Caco-2 (cell line): ENCODE results near the gene SCYL1. TPM values are rescaled to one million over a fixed set of nuclear protein-coding genes. Genes with fewer than 3 reads are reported as not detected.

Experiments used
- BruUV-seq: library from RNA; stranded (reverse); fragments of 400-500 nt; replicated peaks from 2 replicates; lab custom pipeline; 2021; lab: Mats Ljungman, UMichigan
- CTCF ChIA-PET: fragments of 300-600 bp; sonication (Branson Sonifier 250); formaldehyde crosslinking; loops from one replicate; lab custom pipeline; 2022; ENCODE audit warnings: antibody characterized with exemption; lab: Charles Lee
- POLR2A ChIA-PET: fragments of 300-600 bp; sonication (Branson Sonifier 250); formaldehyde crosslinking; loops from one replicate; lab custom pipeline; 2022; ENCODE audit warnings: antibody characterized with exemption; lab: Charles Lee
- DNase-seq, 2 experiments: peaks; one replicate each; pipeline versions ENCODE4 v3.0.0 to v3.0.0-alpha.2; 2020 to 2022
- H3K27me3 ChIP-seq: replicated peaks from 2 replicates; pipeline ENCODE4 v1.6.0; 2011; ENCODE audit warnings: low read length; ENCODE audit not compliant: control insufficient read depth, insufficient read depth
- H3K36me3 ChIP-seq: 2 replicates; pipeline ENCODE4 v1.5.1; 2011; ENCODE audit warnings: low read length; ENCODE audit not compliant: control insufficient read depth, insufficient read depth
- H3K4me1 ChIP-seq: fragments of 250-450 bp; sonication (Bioruptor Pico); 2 replicates; pipeline ENCODE4 v1.5.1; 2020; ENCODE audit warnings: mild to moderate bottlenecking
- H3K4me3 ChIP-seq: 2 replicates; pipeline ENCODE4 v1.5.1; 2011; ENCODE audit warnings: low read depth, mild to moderate bottlenecking, control low read depth, low read length
- H3K9me3 ChIP-seq: fragments of 250-450 bp; sonication (Bioruptor Pico); 2 replicates; pipeline ENCODE4 v1.5.1; 2020; ENCODE audit warnings: mild to moderate bottlenecking, moderate library complexity
- H3K27ac Mint-ChIP-seq: one replicate; pipeline ENCODE4 v1.8.0; 2022; ENCODE audit warnings: mixed read lengths; ENCODE audit not compliant: unreplicated experiment
- H3K27me3 Mint-ChIP-seq: one replicate; pipeline ENCODE4 v1.8.0; 2022; ENCODE audit warnings: mixed read lengths; ENCODE audit not compliant: insufficient read depth, unreplicated experiment
- H3K36me3 Mint-ChIP-seq: one replicate; pipeline ENCODE4 v1.8.0; 2022; ENCODE audit warnings: mild to moderate bottlenecking, mixed read lengths; ENCODE audit not compliant: insufficient read depth, unreplicated experiment
- H3K4me1 Mint-ChIP-seq: one replicate; pipeline ENCODE4 v1.8.0; 2022; ENCODE audit warnings: low read depth, mixed read lengths; ENCODE audit not compliant: unreplicated experiment
- H3K4me3 Mint-ChIP-seq: one replicate; pipeline ENCODE4 v1.8.0; 2022; ENCODE audit warnings: mild to moderate bottlenecking, moderate library complexity, mixed read lengths; ENCODE audit not compliant: unreplicated experiment
- H3K9me3 Mint-ChIP-seq: one replicate; pipeline ENCODE4 v1.8.0; 2022; ENCODE audit warnings: mixed read lengths; ENCODE audit not compliant: unreplicated experiment
- intact Hi-C: fragments of 100-400 bp; cut with micrococcal nuclease; formaldehyde crosslinking; loops from one replicate; pipeline ENCODE4 v1.10.0; 2022; ENCODE audit not compliant: unreplicated experiment
- total RNA-seq: library from RNA; stranded (reverse); gene quantifications from 2 replicates; pipeline ENCODE4 v1.2.3, GENCODE V29; 2022
- TF ChIP-seq, protein P1 (sequence below), 2 experiments: fragments of 200-600 bp in 1 of 2; IDR thresholded peaks; 1 replicate in 1 of 2; 2 replicates in 1 of 2; pipeline versions ENCODE4 v1.5.1 to v1.8.0; 2011 to 2022; ENCODE audit warnings: antibody characterized with exemption in 1 of 2, control low read depth in 1 of 2, inconsistent platforms in 1 of 2, low read depth in 1 of 2, low read length in 1 of 2, mild to moderate bottlenecking in 1 of 2, moderate library complexity in 1 of 2; ENCODE audit not compliant: insufficient read depth in 1 of 2, severe bottlenecking in 1 of 2, unreplicated experiment in 1 of 2

The SCYL1 gene
- total RNA-seq, 1 experiment from 2014 or later, result 123 TPM

GRCh38 chr11:65488273-65489034, 36.4 kb upstream of the SCYL1 start:
- CTCF ChIA-PET, result interaction anchor here (0.5 to 5.9 kb wide), 13 partner anchors 10 to 599 kb away, joined by 3 to 71 read pairs (median 3); partner anchors contain the start of gene MALAT1
- H3K27me3 ChIP-seq, result no peaks in the 10 kb centered on the region
- TSS peak; percentile 54 for BruUV-seq
- Mint-ChIP-seq H3K4me1 (peaks cover 66% of the 10 kb centered on the region), H3K9me3 (no peaks in the 10 kb centered on the region), H3K36me3 (peaks cover 43% of the 10 kb centered on the region), H3K27me3 (no peaks in the 10 kb centered on the region), H3K4me3 (peak overlapping the region; percentile 74), H3K27ac (peak overlapping the region; percentile 100)
- peak overlapping the region; percentile 5 for H3K4me3 ChIP-seq
- POLR2A ChIA-PET, result interaction anchor here (0.6 to 8.1 kb wide), 9 partner anchors 11 to 354 kb away, joined by 3 to 377 read pairs (median 4); partner anchors contain the start of genes DPF2, MALAT1, NEAT1 and SCYL1
- DNase-seq, result peak in 1 of 2 experiments; percentile 72
- intact Hi-C loops, result loop anchor here (1.0 kb wide), 4 partner anchors 9 to 70 kb away; no protein-coding TSS in a partner anchor
- peaks cover 82% of the 10 kb centered on the region for H3K4me1 ChIP-seq
- H3K36me3 ChIP-seq, result no peaks in the 10 kb centered on the region
- TF ChIP-seq, protein P1, sequence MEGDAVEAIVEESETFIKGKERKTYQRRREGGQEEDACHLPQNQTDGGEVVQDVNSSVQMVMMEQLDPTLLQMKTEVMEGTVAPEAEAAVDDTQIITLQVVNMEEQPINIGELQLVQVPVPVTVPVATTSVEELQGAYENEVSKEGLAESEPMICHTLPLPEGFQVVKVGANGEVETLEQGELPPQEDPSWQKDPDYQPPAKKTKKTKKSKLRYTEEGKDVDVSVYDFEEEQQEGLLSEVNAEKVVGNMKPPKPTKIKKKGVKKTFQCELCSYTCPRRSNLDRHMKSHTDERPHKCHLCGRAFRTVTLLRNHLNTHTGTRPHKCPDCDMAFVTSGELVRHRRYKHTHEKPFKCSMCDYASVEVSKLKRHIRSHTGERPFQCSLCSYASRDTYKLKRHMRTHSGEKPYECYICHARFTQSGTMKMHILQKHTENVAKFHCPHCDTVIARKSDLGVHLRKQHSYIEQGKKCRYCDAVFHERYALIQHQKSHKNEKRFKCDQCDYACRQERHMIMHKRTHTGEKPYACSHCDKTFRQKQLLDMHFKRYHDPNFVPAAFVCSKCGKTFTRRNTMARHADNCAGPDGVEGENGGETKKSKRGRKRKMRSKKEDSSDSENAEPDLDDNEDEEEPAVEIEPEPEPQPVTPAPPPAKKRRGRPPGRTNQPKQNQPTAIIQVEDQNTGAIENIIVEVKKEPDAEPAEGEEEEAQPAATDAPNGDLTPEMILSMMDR (IDR thresholded peaks at IDR 0.05; ENCODE audit: insufficient read depth in 1 of 2, low read depth in 1 of 2, low read length in 1 of 2, severe bottlenecking in 1 of 2, unreplicated experiment in 1 of 2), result no peak
- H3K9me3 ChIP-seq, result no peaks in the 10 kb centered on the region

DNA sequence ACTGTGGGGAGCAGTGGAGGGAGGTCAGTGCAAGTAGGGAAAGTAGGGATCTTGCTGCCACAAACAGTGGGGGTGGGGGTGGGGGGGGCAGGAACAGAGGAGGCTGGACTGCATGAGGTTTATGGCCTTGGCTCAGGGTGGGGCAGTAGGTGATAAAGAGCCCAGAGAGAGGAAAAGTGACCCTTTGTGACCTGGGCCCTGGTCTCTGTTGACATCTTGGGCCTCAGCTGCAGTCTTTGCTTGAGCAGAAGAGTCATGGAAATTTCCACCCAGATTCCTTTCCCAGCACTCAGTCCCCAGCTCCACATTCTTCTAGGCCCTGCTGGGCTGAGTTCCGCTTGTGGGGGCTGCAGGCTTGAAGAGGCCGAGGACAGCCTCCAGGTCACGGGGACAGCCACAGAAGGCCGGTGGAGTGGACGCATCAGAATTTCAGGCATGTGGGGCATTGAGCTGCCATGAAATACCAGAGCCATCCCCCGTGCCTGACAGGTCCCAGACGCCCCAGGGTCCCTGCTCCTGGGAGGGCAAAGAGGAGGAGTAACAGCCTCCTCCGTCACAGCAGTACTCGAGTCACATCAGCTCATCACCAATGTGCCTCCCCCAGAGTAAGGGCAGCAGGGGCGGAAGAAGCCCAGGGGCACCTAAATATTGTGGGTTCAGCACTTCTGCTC, 35.7 kb upstream of the SCYL1 start:
- Mint-ChIP-seq H3K27me3 (no peaks in the 10 kb centered on the region), H3K9me3 (no peaks in the 10 kb centered on the region), H3K4me1 (peaks cover 68% of the 10 kb centered on the region), H3K36me3 (peaks cover 43% of the 10 kb centered on the region), H3K27ac (peak overlapping the region; percentile 100), H3K4me3 (peak overlapping the region; percentile 74)
- intact Hi-C loops, result loop anchor here (1.0 kb wide), 4 partner anchors 8 to 71 kb away; no protein-coding TSS in a partner anchor
- ChIA-PET CTCF (interaction anchor here (0.5 to 5.9 kb wide), 13 partner anchors 9 to 600 kb away, joined by 3 to 71 read pairs (median 4); partner anchors contain the start of gene MALAT1), POLR2A (interaction anchor here (0.6 to 8.1 kb wide), 14 partner anchors 11 to 354 kb away, joined by 3 to 377 read pairs (median 4); partner anchors contain the start of genes DPF2, FAM89B, MALAT1 and NEAT1)
- peak overlapping the region; percentile 14 for H3K4me3 ChIP-seq
- peaks cover 89% of the 10 kb centered on the region for H3K4me1 ChIP-seq
- H3K9me3 ChIP-seq, result no peaks in the 10 kb centered on the region
- no TSS peak for BruUV-seq
- DNase-seq, result peak; percentile 96 to 97
- TF ChIP-seq, protein P1 (IDR thresholded peaks at IDR 0.05; ENCODE audit: insufficient read depth in 1 of 2, low read depth in 1 of 2, low read length in 1 of 2, severe bottlenecking in 1 of 2, unreplicated experiment in 1 of 2), result no peak
- no peaks in the 10 kb centered on the region for H3K27me3 ChIP-seq
- H3K36me3 ChIP-seq, result no peaks in the 10 kb centered on the region
